HUES64 (cell line): ENCODE data around the gene RIPOR2.

ENCODE experiments used
- H3K27ac ChIP-seq: 2 replicates; pipeline ENCODE4 v1.7.0; 2013; ENCODE audit warnings: low read depth, low read length, inconsistent platforms
- H3K27me3 ChIP-seq: 2 replicates; pipeline ENCODE4 v1.6.1; 2013; ENCODE audit warnings: mild to moderate bottlenecking, low read length; ENCODE audit not compliant: insufficient read depth
- H3K36me3 ChIP-seq: 2 replicates; pipeline ENCODE4 v1.6.1; 2013; ENCODE audit warnings: mild to moderate bottlenecking, low read length; ENCODE audit not compliant: insufficient read depth
- H3K4me1 ChIP-seq: 2 replicates; pipeline ENCODE4 v1.6.1; 2013; ENCODE audit warnings: mild to moderate bottlenecking, low read length, moderate library complexity; ENCODE audit not compliant: insufficient read depth
- H3K4me3 ChIP-seq: 2 replicates; pipeline ENCODE4 v1.5.1; 2013; ENCODE audit warnings: mild to moderate bottlenecking, low read length, moderate library complexity
- H3K9ac ChIP-seq: 2 replicates; pipeline ENCODE4 v1.6.1; 2013; ENCODE audit warnings: mild to moderate bottlenecking, low read depth, low read length
- H3K9me3 ChIP-seq: 2 replicates; pipeline ENCODE4 v1.6.1; 2013; ENCODE audit warnings: low read depth, low read length; ENCODE audit not compliant: insufficient read depth
- WGBS: fragments of 150-250, 120-280 bp; methylation state at CpG from one replicate; pipeline ENCODE4 v1.1.7; 2013; ENCODE audit warnings: missing lambda C conversion rate; 5-methylcytosine and 5-hydroxymethylcytosine counted together

Gene RIPOR2

DNA sequence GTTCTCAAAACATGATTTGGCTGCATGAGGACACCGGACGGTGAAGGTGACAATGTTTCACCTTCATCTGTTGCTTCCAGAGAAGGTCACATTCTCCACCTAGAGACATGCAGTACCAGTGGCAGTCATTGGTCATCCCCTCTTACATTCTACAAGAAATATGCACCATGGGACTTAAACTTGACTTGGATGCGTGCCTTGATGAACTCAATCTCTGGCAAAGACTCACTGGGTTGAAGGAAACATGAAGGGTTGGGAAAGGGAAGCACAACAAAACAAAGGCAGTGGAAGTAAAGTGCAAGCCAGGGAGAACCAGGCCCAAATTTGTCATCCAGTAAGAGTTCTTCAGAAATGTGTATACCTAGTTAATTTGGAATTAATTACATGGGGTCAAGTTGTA, 97.7 kb downstream of the RIPOR2 start:
- Histone ChIP-seq H3K27me3 (no peaks in the 10 kb centered on the region), H3K9ac (no peak overlapping the region), H3K27ac (no peak overlapping the region), H3K36me3 (no peaks in the 10 kb centered on the region), H3K4me3 (no peak overlapping the region), H3K4me1 (no peaks in the 10 kb centered on the region), H3K9me3 (no peaks in the 10 kb centered on the region)
- WGBS, result 96% methylated on average over 3 of the region's 3 CpGs

DNA sequence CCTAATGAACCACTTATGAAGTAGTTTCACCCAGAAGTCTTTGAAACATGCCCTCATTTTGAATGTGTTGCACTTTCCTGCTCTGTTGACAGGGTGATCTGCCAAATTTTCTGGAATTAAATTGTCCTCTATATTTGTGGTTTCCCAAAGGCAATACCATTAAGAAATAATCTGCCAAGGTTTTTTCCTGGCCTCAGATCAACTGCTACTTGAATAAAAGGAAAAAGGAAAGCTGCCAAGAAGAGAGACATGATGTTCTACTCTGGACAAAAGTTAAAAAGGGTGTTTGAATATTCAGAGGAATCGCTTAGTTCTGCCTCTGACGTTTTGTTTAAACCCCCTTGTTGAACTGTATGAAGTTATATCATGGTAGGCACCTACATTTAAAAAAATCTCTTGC, 99.7 kb downstream of the RIPOR2 start:
- Histone ChIP-seq H3K9ac (no peak overlapping the region), H3K4me1 (no peaks in the 10 kb centered on the region), H3K36me3 (no peaks in the 10 kb centered on the region), H3K4me3 (no peak overlapping the region), H3K27ac (no peak overlapping the region), H3K9me3 (no peaks in the 10 kb centered on the region), H3K27me3 (no peaks in the 10 kb centered on the region)
- 88% methylated on average over 2 of the region's 2 CpGs for WGBS

DNA sequence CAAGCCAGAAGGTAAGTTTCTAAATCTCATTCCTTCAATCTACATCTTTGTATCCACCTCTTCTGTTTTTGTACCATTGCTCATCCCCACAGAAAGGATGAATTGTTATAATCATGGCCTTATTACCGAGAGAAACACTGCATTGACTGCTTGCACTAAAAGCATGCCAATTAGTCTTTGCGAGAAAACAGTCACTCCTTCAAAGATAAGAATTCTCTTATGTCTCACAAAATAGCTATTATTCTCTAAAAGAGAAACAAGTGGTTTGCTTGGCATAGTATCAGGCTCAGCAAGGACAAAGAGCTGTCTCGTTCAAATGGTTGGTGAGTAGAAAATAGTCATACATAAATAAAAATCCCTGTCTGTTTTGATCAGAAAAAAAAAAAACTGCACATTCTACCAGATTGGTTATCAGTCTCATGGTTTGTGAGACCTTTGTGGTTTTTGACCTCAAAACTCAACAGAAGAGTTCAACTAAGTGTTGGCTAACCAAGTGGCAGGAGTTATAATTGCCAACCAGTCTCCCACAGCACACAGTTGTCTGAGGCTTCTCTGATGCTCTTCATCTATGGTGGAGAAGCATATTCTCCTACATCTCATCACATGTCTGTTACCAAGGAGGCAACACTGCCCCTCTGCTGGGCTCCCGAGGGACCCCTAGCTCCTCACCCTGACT, 101.9 kb downstream of the RIPOR2 start:
- no peak overlapping the region for H3K4me3 ChIP-seq
- no peaks in the 10 kb centered on the region for H3K9me3 ChIP-seq
- H3K4me1 ChIP-seq, result no peaks in the 10 kb centered on the region
- no peak overlapping the region for H3K9ac ChIP-seq
- WGBS, result 91% methylated on average over 3 of the region's 4 CpGs
- no peaks in the 10 kb centered on the region for H3K36me3 ChIP-seq
- no peaks in the 10 kb centered on the region for H3K27me3 ChIP-seq
- H3K27ac ChIP-seq, result no peak overlapping the region

DNA sequence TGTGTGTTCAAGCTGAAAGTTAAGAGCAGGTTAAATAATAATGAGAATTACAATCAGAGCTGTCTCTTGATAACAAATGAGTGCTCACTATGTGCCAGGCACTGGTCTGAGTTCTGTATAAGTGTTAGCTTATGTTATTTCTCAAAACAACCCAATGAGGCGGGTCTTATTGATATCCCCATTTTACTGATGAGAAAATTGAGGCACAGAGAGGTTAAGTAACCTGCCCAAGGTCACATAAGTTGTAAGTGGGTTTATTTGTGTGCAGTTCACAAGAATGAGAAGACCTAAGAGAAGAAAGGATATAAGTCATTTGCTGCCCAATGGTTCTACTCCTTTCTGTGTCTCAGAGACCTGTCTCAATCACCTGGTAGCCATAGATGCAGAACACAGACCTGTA, 103.0 kb downstream of the RIPOR2 start:
- no peak overlapping the region for H3K9ac ChIP-seq
- no peaks in the 10 kb centered on the region for H3K9me3 ChIP-seq
- H3K36me3 ChIP-seq, result no peaks in the 10 kb centered on the region
- no peak overlapping the region for H3K27ac ChIP-seq
- no peak overlapping the region for H3K4me3 ChIP-seq
- WGBS, result 85% methylated on average over 1 of the region's 1 CpG
- no peaks in the 10 kb centered on the region for H3K27me3 ChIP-seq
- H3K4me1 ChIP-seq, result no peaks in the 10 kb centered on the region

DNA sequence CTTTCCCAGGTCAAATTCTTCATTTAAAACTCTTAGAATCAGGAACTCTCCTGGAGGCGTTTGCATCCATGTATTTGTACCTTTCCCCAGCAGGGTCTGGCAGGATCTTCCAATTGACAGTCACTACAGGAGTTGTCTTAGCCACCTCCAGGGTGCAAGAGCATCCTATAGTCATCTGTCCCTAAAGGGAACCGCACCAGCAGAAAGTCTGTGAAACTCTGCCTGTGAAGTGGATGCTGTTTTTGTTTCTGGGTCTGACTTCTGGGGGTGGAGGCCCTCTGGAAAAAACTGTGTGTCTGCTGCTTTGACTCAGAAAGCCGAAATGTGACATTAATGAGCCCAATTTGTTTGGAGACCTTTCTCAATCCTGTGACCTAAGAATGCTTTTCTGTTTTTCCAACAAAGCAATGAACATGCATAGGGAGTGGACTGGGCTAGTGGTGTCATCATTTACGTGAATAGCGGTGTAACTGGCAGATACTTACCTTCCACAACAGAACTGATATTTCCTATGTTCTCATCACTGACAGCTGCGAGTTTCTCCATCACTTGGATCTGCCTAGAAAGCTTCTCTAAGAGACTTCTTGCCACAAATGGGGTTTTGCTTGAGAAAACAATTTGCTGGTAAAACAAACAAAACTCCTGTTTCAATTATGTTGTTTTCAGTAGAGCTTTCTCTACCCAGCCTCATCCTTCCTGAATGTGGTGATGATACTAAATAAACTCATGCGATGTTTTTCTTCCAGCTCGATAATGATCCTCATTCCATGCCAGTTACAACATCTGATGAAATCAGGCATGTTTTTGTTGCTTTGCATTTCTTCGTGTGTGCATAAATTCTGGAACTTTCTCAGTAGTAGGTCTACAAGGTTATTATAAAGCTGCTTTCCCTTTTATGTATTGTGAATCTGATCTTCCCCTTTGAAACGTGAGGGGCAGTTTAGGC, 103.7 kb downstream of the RIPOR2 start:
- H3K4me1 ChIP-seq, result peaks cover 2% of the 10 kb centered on the region; the same call in 1 of the 2 replicates
- WGBS, result 90% methylated on average over 10 of the region's 10 CpGs
- H3K27ac ChIP-seq, result no peak overlapping the region
- H3K9me3 ChIP-seq, result no peaks in the 10 kb centered on the region
- no peak overlapping the region for H3K9ac ChIP-seq
- H3K27me3 ChIP-seq, result no peaks in the 10 kb centered on the region
- no peaks in the 10 kb centered on the region for H3K36me3 ChIP-seq
- H3K4me3 ChIP-seq, result no peak overlapping the region

DNA sequence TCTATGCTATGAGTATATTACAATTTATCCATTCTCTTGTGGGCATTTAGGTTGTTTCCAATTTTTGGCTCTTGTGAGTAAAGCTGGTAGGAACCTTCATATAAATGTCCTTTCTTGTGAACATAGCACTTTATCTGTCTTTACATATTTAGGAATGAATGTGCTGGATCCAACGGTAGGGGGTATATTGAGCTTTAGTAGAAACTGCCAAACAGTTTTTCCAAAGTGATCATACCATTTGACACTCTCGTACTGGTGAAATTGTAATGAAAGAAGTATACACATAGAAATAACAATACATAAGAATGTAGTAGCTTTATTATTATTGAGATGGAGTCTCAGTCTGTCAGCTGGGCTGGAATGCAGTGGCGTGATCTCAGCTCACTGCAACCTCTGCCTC, 106.1 kb downstream of the RIPOR2 start:
- WGBS, result 90% methylated on average over 2 of the region's 3 CpGs
- Histone ChIP-seq H3K36me3 (no peaks in the 10 kb centered on the region), H3K4me1 (peaks cover 4% of the 10 kb centered on the region; the same call in 1 of the 2 replicates), H3K27me3 (no peaks in the 10 kb centered on the region), H3K27ac (no peak overlapping the region), H3K9ac (no peak overlapping the region), H3K9me3 (no peaks in the 10 kb centered on the region), H3K4me3 (no peak overlapping the region)

DNA sequence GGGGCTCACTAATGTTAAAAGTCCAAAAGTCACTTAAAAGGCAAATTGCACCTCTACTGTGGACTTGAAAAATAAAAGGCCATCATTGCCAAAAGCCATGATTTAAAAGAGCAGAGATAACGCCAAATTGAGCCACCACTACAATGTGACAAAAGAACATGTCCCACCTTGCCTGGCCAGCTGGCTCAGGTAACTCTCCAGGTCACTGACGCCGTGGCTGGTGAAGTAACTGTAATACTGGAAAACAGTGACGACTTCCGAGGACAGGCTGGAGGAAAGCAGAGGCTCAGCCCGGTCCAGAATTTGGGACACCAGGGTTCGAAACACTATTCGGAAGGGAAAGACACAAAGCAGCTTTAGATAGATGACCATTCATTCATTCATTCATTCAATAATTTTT, 107.8 kb downstream of the RIPOR2 start:
- no peak overlapping the region for H3K27ac ChIP-seq
- H3K4me3 ChIP-seq, result no peak overlapping the region
- H3K9ac ChIP-seq, result no peak overlapping the region
- peaks cover 4% of the 10 kb centered on the region; the same call in 1 of the 2 replicates for H3K4me1 ChIP-seq
- H3K36me3 ChIP-seq, result no peaks in the 10 kb centered on the region
- H3K27me3 ChIP-seq, result no peaks in the 10 kb centered on the region
- WGBS, result 83% methylated on average over 8 of the region's 8 CpGs
- H3K9me3 ChIP-seq, result no peaks in the 10 kb centered on the region

DNA sequence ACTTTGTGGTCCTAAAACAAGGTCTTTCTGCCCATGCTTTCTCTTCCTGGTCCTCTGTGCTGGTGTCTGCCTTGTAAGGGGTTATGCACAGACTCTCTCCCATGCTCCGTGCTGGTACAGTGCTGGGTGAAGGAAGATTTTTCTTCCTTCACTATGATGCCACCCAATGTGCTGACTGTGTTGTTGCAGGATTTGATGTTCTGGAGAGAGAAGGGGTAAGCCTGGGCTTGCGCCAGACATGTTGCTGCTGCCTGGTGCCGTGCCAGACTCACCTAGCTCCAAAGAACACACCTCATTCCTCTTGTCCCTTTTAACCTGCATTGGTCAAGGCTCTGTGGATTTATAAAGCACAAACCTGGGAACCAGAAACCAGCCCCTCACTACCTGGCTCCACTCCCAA, 108.6 kb downstream of the RIPOR2 start:
- H3K4me3 ChIP-seq, result no peak overlapping the region
- H3K27me3 ChIP-seq, result no peaks in the 10 kb centered on the region
- H3K9ac ChIP-seq, result no peak overlapping the region
- no peak overlapping the region for H3K27ac ChIP-seq
- 100% methylated on average over 3 of the region's 3 CpGs for WGBS
- peaks cover 4% of the 10 kb centered on the region; the same call in 1 of the 2 replicates for H3K4me1 ChIP-seq
- no peaks in the 10 kb centered on the region for H3K36me3 ChIP-seq
- no peaks in the 10 kb centered on the region for H3K9me3 ChIP-seq

DNA sequence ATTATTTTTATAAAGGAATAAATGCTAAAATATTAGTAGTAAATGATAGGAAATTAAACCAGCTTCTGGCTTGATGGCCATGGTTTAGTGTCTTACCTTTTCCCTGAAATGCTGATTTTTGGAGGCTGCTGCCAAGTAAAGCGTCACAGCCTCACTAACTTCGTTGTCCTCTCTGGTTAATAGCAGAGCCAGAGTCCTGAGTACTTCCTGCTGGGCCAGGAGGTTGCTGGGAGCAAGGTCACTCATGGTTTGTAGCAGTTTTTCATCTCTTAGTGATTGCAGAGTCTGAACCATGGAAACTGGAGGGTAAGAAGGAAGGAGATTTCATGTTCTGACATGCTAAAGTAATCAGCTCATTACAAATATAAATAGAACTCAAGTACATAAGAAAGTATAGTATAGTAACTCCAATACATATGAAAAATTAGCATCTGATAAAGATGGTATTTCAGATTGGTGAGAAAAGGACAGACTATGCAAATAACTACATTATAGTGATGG, 110.6 kb downstream of the RIPOR2 start:
- H3K36me3 ChIP-seq, result no peaks in the 10 kb centered on the region
- peaks cover 4% of the 10 kb centered on the region; the same call in 1 of the 2 replicates for H3K4me1 ChIP-seq
- H3K27me3 ChIP-seq, result no peaks in the 10 kb centered on the region
- no peak overlapping the region for H3K27ac ChIP-seq
- 96% methylated on average over 2 of the region's 2 CpGs for WGBS
- no peak overlapping the region for H3K4me3 ChIP-seq
- no peak overlapping the region for H3K9ac ChIP-seq
- no peaks in the 10 kb centered on the region for H3K9me3 ChIP-seq

DNA sequence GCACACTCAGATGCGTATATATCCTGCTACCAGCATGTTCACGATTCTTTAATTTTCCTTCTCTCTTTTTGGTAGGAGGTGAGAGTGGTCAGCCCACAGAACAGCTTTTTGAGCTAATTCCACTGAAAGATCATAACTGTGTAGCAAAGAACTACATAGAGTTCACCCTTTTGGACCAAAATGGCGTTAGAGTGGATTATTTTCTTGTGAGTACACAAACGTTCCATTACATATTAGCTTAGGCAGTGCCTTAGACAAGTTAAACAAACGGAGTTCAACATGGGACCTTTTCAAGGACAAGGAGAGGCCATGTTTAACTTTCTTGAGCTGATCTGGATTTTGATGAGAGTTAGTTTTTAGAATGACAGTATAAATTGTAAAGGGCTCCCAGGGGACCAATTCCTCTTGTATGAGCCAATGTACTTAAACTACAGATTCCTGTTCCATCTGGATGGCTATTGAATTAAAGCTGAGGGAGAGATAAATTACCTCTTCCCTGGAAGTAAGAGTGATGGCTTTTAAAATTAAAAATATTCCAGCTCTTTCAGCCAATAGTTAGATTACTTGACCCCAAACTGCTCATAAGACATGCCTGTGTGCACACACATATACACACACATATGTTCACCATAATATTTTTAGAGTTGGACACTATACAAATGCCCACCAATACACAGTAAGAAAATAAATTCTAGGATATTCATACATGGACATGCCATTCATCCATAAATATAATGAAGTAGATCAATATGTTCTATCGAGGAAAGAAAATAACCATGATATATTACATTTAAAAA, 111.4 kb downstream of the RIPOR2 start:
- Histone ChIP-seq H3K4me3 (no peak overlapping the region), H3K27me3 (no peaks in the 10 kb centered on the region), H3K36me3 (no peaks in the 10 kb centered on the region), H3K4me1 (peaks cover 4% of the 10 kb centered on the region; the same call in 1 of the 2 replicates), H3K9me3 (no peaks in the 10 kb centered on the region), H3K9ac (no peak overlapping the region), H3K27ac (no peak overlapping the region)
- 94% methylated on average over 5 of the region's 6 CpGs for WGBS
